Measurements from ENCODE around the gene CHD2.

DNA sequence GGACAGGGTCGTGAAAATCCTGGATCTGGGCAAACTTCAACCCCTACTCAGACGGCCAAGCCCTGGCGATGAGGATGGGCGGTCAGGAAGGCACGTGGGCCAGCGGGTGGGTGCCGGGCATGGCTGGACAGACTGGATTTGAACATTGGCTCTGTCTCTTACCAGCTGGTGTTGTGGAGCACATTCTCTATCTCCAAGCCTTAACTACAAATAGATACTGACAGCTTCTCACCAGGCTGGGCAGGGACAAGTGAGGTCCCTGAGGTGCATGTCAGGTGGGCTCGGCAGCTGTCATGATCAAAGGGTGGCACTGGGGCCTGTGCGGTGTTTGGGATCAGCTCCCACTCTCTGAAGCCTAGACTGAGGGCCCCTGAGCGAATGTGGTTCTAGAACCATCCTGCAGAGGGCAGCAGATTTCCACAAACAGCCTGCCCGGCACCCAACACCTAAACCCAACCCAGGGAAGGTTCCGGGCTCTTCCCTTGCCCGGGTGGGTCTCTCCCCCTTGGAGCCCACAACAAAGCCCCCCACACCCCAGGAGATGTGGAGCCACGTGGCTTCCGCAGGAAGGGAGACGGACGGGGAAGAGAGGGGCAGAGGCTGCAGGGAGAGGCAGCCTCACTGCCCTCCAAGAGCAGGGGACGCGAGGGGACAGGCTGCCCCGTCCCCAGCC is 130.4 kb downstream of the CHD2 start:
- TF ChIP-seq POLR2A (IDR thresholded peaks at IDR 0.05) = no peak
- TF ChIP-seq, protein P1, sequence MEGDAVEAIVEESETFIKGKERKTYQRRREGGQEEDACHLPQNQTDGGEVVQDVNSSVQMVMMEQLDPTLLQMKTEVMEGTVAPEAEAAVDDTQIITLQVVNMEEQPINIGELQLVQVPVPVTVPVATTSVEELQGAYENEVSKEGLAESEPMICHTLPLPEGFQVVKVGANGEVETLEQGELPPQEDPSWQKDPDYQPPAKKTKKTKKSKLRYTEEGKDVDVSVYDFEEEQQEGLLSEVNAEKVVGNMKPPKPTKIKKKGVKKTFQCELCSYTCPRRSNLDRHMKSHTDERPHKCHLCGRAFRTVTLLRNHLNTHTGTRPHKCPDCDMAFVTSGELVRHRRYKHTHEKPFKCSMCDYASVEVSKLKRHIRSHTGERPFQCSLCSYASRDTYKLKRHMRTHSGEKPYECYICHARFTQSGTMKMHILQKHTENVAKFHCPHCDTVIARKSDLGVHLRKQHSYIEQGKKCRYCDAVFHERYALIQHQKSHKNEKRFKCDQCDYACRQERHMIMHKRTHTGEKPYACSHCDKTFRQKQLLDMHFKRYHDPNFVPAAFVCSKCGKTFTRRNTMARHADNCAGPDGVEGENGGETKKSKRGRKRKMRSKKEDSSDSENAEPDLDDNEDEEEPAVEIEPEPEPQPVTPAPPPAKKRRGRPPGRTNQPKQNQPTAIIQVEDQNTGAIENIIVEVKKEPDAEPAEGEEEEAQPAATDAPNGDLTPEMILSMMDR (IDR thresholded peaks at IDR 0.05) = peak; percentile 83 to 90 (median 86)
- no peak for TF ChIP-seq POLR2AphosphoS5 (IDR thresholded peaks at IDR 0.05)
- no peak for TF ChIP-seq EP300 (IDR thresholded peaks at IDR 0.05)

All from upper lobe of left lung (tissue), 4 donors.